Sigmoid colon (tissue), 4 donors: ENCODE results near the gene NME3.

ENCODE experiments used
- POLR2A ChIP-seq, 2 donors: fragments of 450-650 bp; IDR thresholded peaks; one replicate each; pipeline ENCODE4 v1.6.1; 2016; ENCODE audit warnings: antibody characterized with exemption in 2 of 2, mild to moderate bottlenecking in 2 of 2, moderate library complexity in 2 of 2
- POLR2AphosphoS5 ChIP-seq, 4 donors: sonication (generic); formaldehyde crosslinking; IDR thresholded peaks; one replicate each; pipeline ENCODE4 v1.6.1; 2017; ENCODE audit warnings: antibody characterized with exemption in 4 of 4
- TF ChIP-seq, protein P1 (sequence below), 4 experiments: fragments of 450-650 bp in 3 of 4; fragments of 200-600 bp in 1 of 4; IDR thresholded peaks; one replicate each; pipeline ENCODE4 v1.5.1; 2016 to 2019; ENCODE audit warnings: antibody characterized with exemption in 4 of 4, mild to moderate bottlenecking in 3 of 4, moderate library complexity in 2 of 4

- TF ChIP-seq, protein P1, sequence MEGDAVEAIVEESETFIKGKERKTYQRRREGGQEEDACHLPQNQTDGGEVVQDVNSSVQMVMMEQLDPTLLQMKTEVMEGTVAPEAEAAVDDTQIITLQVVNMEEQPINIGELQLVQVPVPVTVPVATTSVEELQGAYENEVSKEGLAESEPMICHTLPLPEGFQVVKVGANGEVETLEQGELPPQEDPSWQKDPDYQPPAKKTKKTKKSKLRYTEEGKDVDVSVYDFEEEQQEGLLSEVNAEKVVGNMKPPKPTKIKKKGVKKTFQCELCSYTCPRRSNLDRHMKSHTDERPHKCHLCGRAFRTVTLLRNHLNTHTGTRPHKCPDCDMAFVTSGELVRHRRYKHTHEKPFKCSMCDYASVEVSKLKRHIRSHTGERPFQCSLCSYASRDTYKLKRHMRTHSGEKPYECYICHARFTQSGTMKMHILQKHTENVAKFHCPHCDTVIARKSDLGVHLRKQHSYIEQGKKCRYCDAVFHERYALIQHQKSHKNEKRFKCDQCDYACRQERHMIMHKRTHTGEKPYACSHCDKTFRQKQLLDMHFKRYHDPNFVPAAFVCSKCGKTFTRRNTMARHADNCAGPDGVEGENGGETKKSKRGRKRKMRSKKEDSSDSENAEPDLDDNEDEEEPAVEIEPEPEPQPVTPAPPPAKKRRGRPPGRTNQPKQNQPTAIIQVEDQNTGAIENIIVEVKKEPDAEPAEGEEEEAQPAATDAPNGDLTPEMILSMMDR (IDR thresholded peaks at IDR 0.05), result no peak
- TF ChIP-seq POLR2A (IDR thresholded peaks at IDR 0.05) (no peak), POLR2AphosphoS5 (IDR thresholded peaks at IDR 0.05) (no peak)
Measured at GRCh38 chr16:1788095-1788707, 16.9 kb upstream of the NME3 start.
